GM23248 (cell line): Measurements from ENCODE around the gene IL12RB1.

Experiments used
- EZH2 ChIP-seq: fragments of 200-600 bp; sonication (generic); IDR thresholded peaks from 2 replicates; pipeline ENCODE4 v1.6.1; 2018; ENCODE audit warnings: antibody characterized with exemption, mild to moderate bottlenecking; ENCODE audit not compliant: insufficient read depth, poor library complexity, severe bottlenecking
- EZH2phosphoT487 ChIP-seq: fragments of 200-600 bp; sonication (generic); IDR thresholded peaks from 2 replicates; pipeline ENCODE4 v1.6.1; 2018; ENCODE audit warnings: antibody characterized with exemption, moderate library complexity, mild to moderate bottlenecking, low read depth; ENCODE audit not compliant: insufficient read depth

GRCh38 chr19:18122860-18123795 is 36.4 kb upstream of the IL12RB1 start:
- no peak for TF ChIP-seq EZH2
- no peak for TF ChIP-seq EZH2phosphoT487
